ENCODE measurements around the gene TP53INP2. TPM values are rescaled to one million over a fixed set of nuclear protein-coding genes. Genes with fewer than 3 reads are reported as not detected.

The TP53INP2 gene
- total and polyA plus RNA-seq, 9 of the 15 experiments (the other 6 are each of a cell fraction or from before 2014, with no cell fraction given): 0.43 to 5.0 (median 1.3) TPM

DNA sequence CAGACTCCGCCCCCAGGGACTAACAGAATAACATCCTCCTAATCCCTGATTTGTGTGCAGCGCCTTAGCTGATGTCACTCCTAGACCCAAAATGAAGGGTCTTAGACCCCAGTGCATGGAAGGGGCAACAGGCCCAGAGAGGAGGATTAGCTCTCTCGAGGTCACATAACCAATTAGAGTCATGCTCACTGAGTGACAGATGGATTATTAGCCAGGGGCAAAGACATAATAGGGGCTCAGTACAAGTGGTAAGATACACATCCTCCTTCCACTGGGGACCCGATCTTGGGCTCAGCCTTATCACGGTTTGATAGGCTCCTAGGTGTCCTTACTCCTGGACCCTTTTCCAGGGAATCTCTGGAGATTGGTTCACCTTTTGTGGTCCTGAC is 858 bp downstream of the TP53INP2 start (continued):
- TF ChIP-seq, protein P1, sequence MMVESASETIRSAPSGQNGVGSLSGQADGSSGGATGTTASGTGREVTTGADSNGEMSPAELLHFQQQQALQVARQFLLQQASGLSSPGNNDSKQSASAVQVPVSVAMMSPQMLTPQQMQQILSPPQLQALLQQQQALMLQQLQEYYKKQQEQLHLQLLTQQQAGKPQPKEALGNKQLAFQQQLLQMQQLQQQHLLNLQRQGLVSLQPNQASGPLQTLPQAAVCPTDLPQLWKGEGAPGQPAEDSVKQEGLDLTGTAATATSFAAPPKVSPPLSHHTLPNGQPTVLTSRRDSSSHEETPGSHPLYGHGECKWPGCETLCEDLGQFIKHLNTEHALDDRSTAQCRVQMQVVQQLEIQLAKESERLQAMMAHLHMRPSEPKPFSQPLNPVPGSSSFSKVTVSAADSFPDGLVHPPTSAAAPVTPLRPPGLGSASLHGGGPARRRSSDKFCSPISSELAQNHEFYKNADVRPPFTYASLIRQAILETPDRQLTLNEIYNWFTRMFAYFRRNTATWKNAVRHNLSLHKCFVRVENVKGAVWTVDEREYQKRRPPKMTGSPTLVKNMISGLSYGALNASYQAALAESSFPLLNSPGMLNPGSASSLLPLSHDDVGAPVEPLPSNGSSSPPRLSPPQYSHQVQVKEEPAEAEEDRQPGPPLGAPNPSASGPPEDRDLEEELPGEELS (CRISPR knock-in tag; IDR thresholded peaks at IDR 0.05; ENCODE audit: borderline replicate concordance): 0 out of 2 replicates have a peak, but pooled peaks have one; percentile 6
- TF ChIP-seq, protein P2, sequence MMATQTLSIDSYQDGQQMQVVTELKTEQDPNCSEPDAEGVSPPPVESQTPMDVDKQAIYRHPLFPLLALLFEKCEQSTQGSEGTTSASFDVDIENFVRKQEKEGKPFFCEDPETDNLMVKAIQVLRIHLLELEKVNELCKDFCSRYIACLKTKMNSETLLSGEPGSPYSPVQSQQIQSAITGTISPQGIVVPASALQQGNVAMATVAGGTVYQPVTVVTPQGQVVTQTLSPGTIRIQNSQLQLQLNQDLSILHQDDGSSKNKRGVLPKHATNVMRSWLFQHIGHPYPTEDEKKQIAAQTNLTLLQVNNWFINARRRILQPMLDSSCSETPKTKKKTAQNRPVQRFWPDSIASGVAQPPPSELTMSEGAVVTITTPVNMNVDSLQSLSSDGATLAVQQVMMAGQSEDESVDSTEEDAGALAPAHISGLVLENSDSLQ (IDR thresholded peaks at IDR 0.05): 0 out of 2 replicates have a peak, but pooled peaks have one; percentile 11
- TF ChIP-seq TAF1 (IDR thresholded peaks at IDR 0.05; ENCODE audit: control insufficient read depth, extremely low read depth, insufficient read depth, low read length, severe bottlenecking) (peak; percentile 2), ZC3H4 (CRISPR knock-in tag; IDR thresholded peaks at IDR 0.05; ENCODE audit: borderline replicate concordance) (0 out of 2 replicates have a peak, but pooled peaks have one; percentile 2)
